ENCODE data around the gene KIF5B.
"Not testable (repeated sequence)": the region's sequence is repeated elsewhere in the genome, so short reads cannot be mapped to it uniquely, and the experiment has no call there.

KIF5B gene

DNA sequence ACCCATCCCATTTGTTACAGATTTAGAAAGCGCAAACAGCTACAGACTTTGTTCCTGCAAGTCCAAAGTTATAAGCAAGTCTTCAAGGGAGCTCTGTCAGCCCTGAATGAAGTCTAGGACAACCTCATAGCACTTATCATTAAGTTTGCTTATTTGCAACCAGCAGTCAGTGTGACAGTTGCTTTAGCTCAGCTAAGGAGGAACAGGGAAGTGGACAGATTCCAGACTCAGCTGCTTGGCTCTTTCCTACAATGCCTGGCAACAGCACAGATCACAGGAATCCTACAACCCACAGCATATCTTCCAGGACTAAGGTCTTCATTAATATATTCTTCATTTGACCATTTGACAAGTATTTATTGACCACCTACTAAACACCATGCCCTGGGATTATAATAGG, 17.4 kb upstream of the KIF5B start:
- H3K27me3 ChIP-seq (ENCODE audit: insufficient read depth, low read depth, severe bottlenecking), result no peaks in the 10 kb centered on the region
- H3K9me3 ChIP-seq (ENCODE audit: severe bottlenecking), result no peaks in the 10 kb centered on the region
- H3K36me3 ChIP-seq, result no peaks in the 10 kb centered on the region
- DNase-seq, result no peak
- no peak overlapping the region for H3K27ac ChIP-seq
- H3K4me3 ChIP-seq (ENCODE audit: low read depth, low read length), result no peak overlapping the region
- TF ChIP-seq, protein P1, sequence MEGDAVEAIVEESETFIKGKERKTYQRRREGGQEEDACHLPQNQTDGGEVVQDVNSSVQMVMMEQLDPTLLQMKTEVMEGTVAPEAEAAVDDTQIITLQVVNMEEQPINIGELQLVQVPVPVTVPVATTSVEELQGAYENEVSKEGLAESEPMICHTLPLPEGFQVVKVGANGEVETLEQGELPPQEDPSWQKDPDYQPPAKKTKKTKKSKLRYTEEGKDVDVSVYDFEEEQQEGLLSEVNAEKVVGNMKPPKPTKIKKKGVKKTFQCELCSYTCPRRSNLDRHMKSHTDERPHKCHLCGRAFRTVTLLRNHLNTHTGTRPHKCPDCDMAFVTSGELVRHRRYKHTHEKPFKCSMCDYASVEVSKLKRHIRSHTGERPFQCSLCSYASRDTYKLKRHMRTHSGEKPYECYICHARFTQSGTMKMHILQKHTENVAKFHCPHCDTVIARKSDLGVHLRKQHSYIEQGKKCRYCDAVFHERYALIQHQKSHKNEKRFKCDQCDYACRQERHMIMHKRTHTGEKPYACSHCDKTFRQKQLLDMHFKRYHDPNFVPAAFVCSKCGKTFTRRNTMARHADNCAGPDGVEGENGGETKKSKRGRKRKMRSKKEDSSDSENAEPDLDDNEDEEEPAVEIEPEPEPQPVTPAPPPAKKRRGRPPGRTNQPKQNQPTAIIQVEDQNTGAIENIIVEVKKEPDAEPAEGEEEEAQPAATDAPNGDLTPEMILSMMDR (IDR thresholded peaks at IDR 0.05; ENCODE audit: low read depth, low read length), result no peak

- no peaks in the 10 kb centered on the region for H3K27me3 ChIP-seq (ENCODE audit: insufficient read depth, low read depth, severe bottlenecking)
- H3K27ac ChIP-seq, result no peak overlapping the region
- H3K36me3 ChIP-seq, result no peaks in the 10 kb centered on the region
- no peaks in the 10 kb centered on the region for H3K9me3 ChIP-seq (ENCODE audit: severe bottlenecking)
- TF ChIP-seq, protein P1 (IDR thresholded peaks at IDR 0.05; ENCODE audit: low read depth, low read length), result no peak
- H3K4me3 ChIP-seq (ENCODE audit: low read depth, low read length), result no peak overlapping the region
- DNase-seq, result no peak
These were observed 16.9 kb upstream of the KIF5B start for GRCh38 chr10:32073128-32073527.

DNA sequence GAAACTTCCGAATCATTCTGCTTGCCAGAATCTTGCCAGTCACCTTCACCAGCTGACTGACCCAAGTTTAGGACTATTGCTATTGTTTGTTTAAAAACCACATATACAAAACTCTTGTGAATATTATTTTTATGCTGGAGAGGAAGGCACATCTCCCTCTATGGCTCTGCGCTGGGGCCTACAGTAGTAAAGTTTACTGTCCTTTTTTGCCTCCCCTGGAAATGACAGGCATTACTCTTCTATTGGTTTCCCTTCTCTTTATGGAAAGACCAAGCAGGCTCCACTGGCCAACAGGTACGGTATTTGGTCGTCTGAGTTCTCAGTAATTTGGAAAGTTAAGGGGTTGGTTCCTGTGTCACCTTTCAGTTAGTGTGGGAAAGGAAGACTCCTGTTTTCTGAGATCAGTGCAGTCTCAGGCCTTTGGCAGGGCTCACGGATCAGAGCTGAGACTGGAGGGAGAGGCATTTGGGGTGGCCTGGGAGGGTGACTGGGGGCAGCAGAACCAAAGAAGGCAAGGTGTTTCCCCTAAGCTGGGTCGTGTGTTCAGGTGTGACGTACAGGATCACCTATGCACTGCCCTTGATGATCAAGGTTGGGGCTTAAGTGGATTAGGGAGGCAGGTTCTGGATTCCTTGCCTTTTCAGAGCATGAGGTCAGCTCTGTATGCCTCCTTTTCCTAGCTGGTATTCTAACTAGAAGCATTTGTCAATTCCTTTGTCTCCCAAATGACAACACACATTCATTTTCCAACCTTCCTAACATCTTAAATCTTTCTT, 16.0 kb upstream of the KIF5B start:
- H3K9me3 ChIP-seq (ENCODE audit: severe bottlenecking), result no peaks in the 10 kb centered on the region
- no peak for DNase-seq
- H3K27ac ChIP-seq, result no peak overlapping the region
- no peaks in the 10 kb centered on the region for H3K36me3 ChIP-seq
- H3K27me3 ChIP-seq (ENCODE audit: insufficient read depth, low read depth, severe bottlenecking), result no peaks in the 10 kb centered on the region
- TF ChIP-seq, protein P1 (IDR thresholded peaks at IDR 0.05; ENCODE audit: low read depth, low read length), result no peak
- H3K4me3 ChIP-seq (ENCODE audit: low read depth, low read length), result no peak overlapping the region

DNA sequence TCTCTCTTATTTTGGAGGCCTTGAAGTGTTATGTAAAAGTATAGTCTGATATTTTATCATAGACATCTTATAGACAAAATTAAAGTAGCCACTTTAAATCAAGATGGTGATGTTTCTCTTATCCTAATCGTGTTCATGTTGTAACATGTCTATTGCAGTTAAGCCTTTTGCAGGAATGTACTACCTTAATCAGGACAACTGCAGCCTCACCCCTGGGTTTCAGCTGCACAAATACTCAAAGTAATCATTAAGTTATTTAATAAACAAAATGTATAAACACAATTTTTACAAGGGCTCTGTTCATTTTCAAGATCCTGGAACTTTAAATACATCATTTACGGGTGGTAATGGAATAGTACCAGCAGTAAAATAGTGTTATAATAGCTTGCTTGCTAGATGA, 14.4 kb upstream of the KIF5B start:
- Histone ChIP-seq H3K9me3 (ENCODE audit: severe bottlenecking) (no peaks in the 10 kb centered on the region), H3K27me3 (ENCODE audit: insufficient read depth, low read depth, severe bottlenecking) (no peaks in the 10 kb centered on the region), H3K4me3 (ENCODE audit: low read depth, low read length) (no peak overlapping the region), H3K36me3 (no peaks in the 10 kb centered on the region), H3K27ac (no peak overlapping the region)
- TF ChIP-seq, protein P1 (IDR thresholded peaks at IDR 0.05; ENCODE audit: low read depth, low read length), result no peak
- DNase-seq, result no peak

DNA sequence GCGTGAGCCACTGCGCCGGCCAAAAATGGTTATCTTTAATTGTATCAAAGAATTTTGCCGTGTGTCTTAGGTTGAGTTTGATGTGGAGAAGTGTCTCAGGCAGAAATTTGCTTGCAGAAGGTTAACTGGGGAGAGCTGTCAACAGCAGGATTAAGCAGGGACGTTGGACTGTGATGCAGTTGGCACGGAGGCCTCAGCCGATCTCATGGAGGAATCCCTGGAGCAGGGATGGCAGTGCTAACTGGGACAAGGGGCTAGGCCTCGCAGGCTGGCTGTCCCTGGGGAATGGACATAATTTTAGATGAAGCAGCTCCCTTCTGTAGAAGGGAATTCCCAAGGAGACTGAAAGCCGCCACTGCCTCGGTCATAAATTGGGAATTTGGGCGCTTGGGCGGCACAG, 12.3 kb upstream of the KIF5B start:
- peak; percentile 19 for DNase-seq
- TF ChIP-seq, protein P1 (IDR thresholded peaks at IDR 0.05; ENCODE audit: low read depth, low read length), result no peak
- H3K9me3 ChIP-seq (ENCODE audit: severe bottlenecking), result no peaks in the 10 kb centered on the region
- no peak overlapping the region for H3K27ac ChIP-seq
- no peaks in the 10 kb centered on the region for H3K27me3 ChIP-seq (ENCODE audit: insufficient read depth, low read depth, severe bottlenecking)
- no peaks in the 10 kb centered on the region for H3K36me3 ChIP-seq
- no peak overlapping the region for H3K4me3 ChIP-seq (ENCODE audit: low read depth, low read length)

- DNase-seq, result peak; percentile 20
- H3K36me3 ChIP-seq; H3K27me3 ChIP-seq (ENCODE audit: insufficient read depth, low read depth, severe bottlenecking); H3K27ac ChIP-seq; H3K4me3 ChIP-seq (ENCODE audit: low read depth, low read length); H3K9me3 ChIP-seq (ENCODE audit: severe bottlenecking): not testable (repeated sequence)
These were observed 11.7 kb upstream of the KIF5B start for GRCh38 chr10:32067931-32068330.

Data from WERI-Rb-1 (cell line).